ENCODE data around the gene CTF1. TPM values are rescaled to one million over a fixed set of nuclear protein-coding genes. Genes with fewer than 3 reads are reported as not detected.
A peak's percentile ranks its signal among the peaks of the same experiment; 100 is the strongest.
"Not testable (repeated sequence)": the region's sequence is repeated elsewhere in the genome, so short reads cannot be mapped to it uniquely, and the experiment has no call there.

CTF1 gene
- total RNA-seq, 2 experiments from 2014 or later: 0.18 TPM

GRCh38 chr16:30934827-30935557 is 38.6 kb downstream of the CTF1 start:
- Mint-ChIP-seq H3K27ac (peak overlapping the region; percentile 29), H3K36me3 (ENCODE audit: low read depth) (peaks cover 18% of the 10 kb centered on the region), H3K4me1 (peaks cover 12% of the 10 kb centered on the region), H3K27me3 (no peaks in the 10 kb centered on the region), H3K4me3 (no peak overlapping the region), H3K9me3 (ENCODE audit: low read depth) (no peaks in the 10 kb centered on the region)
- intact Hi-C loops (cut with DNase I, micrococcal nuclease): no loop called here
- POLR2A ChIA-PET: interaction anchor here (0.6 kb wide), 1 partner anchor 29 kb away, joined by 3 read pairs; no protein-coding TSS in a partner anchor
- ATAC-seq: peak; percentile 83
- CTCF ChIA-PET: interaction anchor here (0.6 to 3.1 kb wide), 12 partner anchors 8 to 222 kb away, joined by 3 to 11 read pairs (median 3); partner anchors contain the start of gene HSD3B7
- peak; percentile 76 for DNase-seq

GRCh38 chr16:30937692-30938091 is 41.3 kb downstream of the CTF1 start:
- Mint-ChIP-seq H3K9me3 (ENCODE audit: low read depth) (no peaks in the 10 kb centered on the region), H3K4me3 (no peak overlapping the region), H3K27me3 (no peaks in the 10 kb centered on the region), H3K27ac (peak overlapping the region; percentile 33), H3K36me3 (ENCODE audit: low read depth) (peaks cover 10% of the 10 kb centered on the region), H3K4me1 (peaks cover 27% of the 10 kb centered on the region)
- intact Hi-C loops (cut with DNase I, micrococcal nuclease): no loop called here
- no peak for ATAC-seq
- no peak for DNase-seq
- ChIA-PET POLR2A (no interaction called here), CTCF (interaction anchor here (0.6 to 3.1 kb wide), 3 partner anchors 12 to 36 kb away, joined by 3 to 11 read pairs (median 5); no protein-coding TSS in a partner anchor)

- POLR2A ChIA-PET; DNase-seq; intact Hi-C loops (cut with DNase I, micrococcal nuclease); H3K4me3 Mint-ChIP-seq; ATAC-seq; H3K27ac Mint-ChIP-seq; H3K9me3 Mint-ChIP-seq (ENCODE audit: low read depth); H3K27me3 Mint-ChIP-seq: not testable (repeated sequence)
- CTCF ChIA-PET: interaction anchor here (0.6 to 0.7 kb wide), 2 partner anchors 140 to 221 kb away, joined by 3 read pairs; no protein-coding TSS in a partner anchor
- H3K4me1 Mint-ChIP-seq: peaks cover 28% of the 10 kb centered on the region
- H3K36me3 Mint-ChIP-seq (ENCODE audit: low read depth): peaks cover 20% of the 10 kb centered on the region
Observed at GRCh38 chr16:30939571-30939970, 43.2 kb downstream of the CTF1 start.

- peak overlapping the region; percentile 78 for H3K27ac Mint-ChIP-seq
- POLR2A ChIA-PET: interaction anchor here (0.6 to 0.9 kb wide), 2 partner anchors 201 to 210 kb away, joined by 3 read pairs; no protein-coding TSS in a partner anchor
- DNase-seq: peak; percentile 83
- intact Hi-C loops (cut with DNase I, micrococcal nuclease): loop anchor here (1.0 to 2.0 kb wide), 2 partner anchors 19 to 98 kb away; partner anchors contain the start of gene FBXL19 (in 1 of the 2)
- H3K27me3 Mint-ChIP-seq: no peaks in the 10 kb centered on the region
- peak; percentile 94 for ATAC-seq
- H3K9me3 Mint-ChIP-seq (ENCODE audit: low read depth): no peaks in the 10 kb centered on the region
- H3K4me1 Mint-ChIP-seq: peaks cover 19% of the 10 kb centered on the region
- H3K4me3 Mint-ChIP-seq: peak overlapping the region; percentile 35
- CTCF ChIA-PET: interaction anchor here (0.5 to 3.5 kb wide), 27 partner anchors 8 to 927 kb away, joined by 3 to 34 read pairs (median 3); partner anchors contain the start of gene SETD1A
- peaks cover 18% of the 10 kb centered on the region for H3K36me3 Mint-ChIP-seq (ENCODE audit: low read depth)
Observed at GRCh38 chr16:30941600-30942425, 45.4 kb downstream of the CTF1 start.

GRCh38 chr16:30942426-30942806 is 46.0 kb downstream of the CTF1 start:
- intact Hi-C loops (cut with DNase I, micrococcal nuclease): loop anchor here (1.0 to 2.0 kb wide), 2 partner anchors 20 to 98 kb away; partner anchors contain the start of gene FBXL19 (in 1 of the 2)
- Mint-ChIP-seq H3K4me3 (peak overlapping the region; percentile 35), H3K4me1 (peaks cover 17% of the 10 kb centered on the region), H3K27me3 (no peaks in the 10 kb centered on the region), H3K27ac (peak overlapping the region; percentile 72), H3K9me3 (ENCODE audit: low read depth) (no peaks in the 10 kb centered on the region), H3K36me3 (ENCODE audit: low read depth) (peaks cover 15% of the 10 kb centered on the region)
- ChIA-PET POLR2A (interaction anchor here (0.6 to 0.9 kb wide), 2 partner anchors 200 to 211 kb away, joined by 3 read pairs; no protein-coding TSS in a partner anchor), CTCF (interaction anchor here (0.5 to 3.5 kb wide), 21 partner anchors 8 to 435 kb away, joined by 3 to 34 read pairs (median 4); partner anchors contain the start of gene SETD1A)
- DNase-seq (no peak), ATAC-seq (peak; percentile 66)

- no peaks in the 10 kb centered on the region for H3K27me3 Mint-ChIP-seq
- no peak overlapping the region for H3K27ac Mint-ChIP-seq
- DNase-seq (no peak), ATAC-seq (no peak)
- H3K36me3 Mint-ChIP-seq (ENCODE audit: low read depth): peaks cover 15% of the 10 kb centered on the region
- ChIA-PET CTCF (interaction anchor here (0.6 to 1.6 kb wide), 8 partner anchors 9 to 152 kb away, joined by 3 to 8 read pairs (median 3); no protein-coding TSS in a partner anchor), POLR2A (no interaction called here)
- H3K4me1 Mint-ChIP-seq: peaks cover 20% of the 10 kb centered on the region
- no peaks in the 10 kb centered on the region for H3K9me3 Mint-ChIP-seq (ENCODE audit: low read depth)
- no peak overlapping the region for H3K4me3 Mint-ChIP-seq
- intact Hi-C loops (cut with DNase I, micrococcal nuclease): no loop called here
Observed at GRCh38 chr16:30944352-30944751, 47.9 kb downstream of the CTF1 start.

- Mint-ChIP-seq H3K4me1 (peaks cover 25% of the 10 kb centered on the region), H3K9me3 (ENCODE audit: low read depth) (no peaks in the 10 kb centered on the region), H3K27me3 (no peaks in the 10 kb centered on the region), H3K27ac (no peak overlapping the region), H3K36me3 (ENCODE audit: low read depth) (peaks cover 15% of the 10 kb centered on the region), H3K4me3 (no peak overlapping the region)
- intact Hi-C loops (cut with DNase I, micrococcal nuclease): no loop called here
- no peak for DNase-seq
- CTCF ChIA-PET: interaction anchor here (0.6 to 1.2 kb wide), 2 partner anchors 18 to 20 kb away, joined by 3 read pairs; no protein-coding TSS in a partner anchor
- POLR2A ChIA-PET: interaction anchor here (0.6 kb wide), 1 partner anchor 235 kb away, joined by 5 read pairs; no protein-coding TSS in a partner anchor
- ATAC-seq: no peak
Observed at GRCh38 chr16:30946671-30947540, 50.5 kb downstream of the CTF1 start.

- DNase-seq (no peak), ATAC-seq (no peak)
- Mint-ChIP-seq H3K27ac (no peak overlapping the region), H3K9me3 (ENCODE audit: low read depth) (no peaks in the 10 kb centered on the region), H3K27me3 (no peaks in the 10 kb centered on the region), H3K4me1 (peaks cover 19% of the 10 kb centered on the region), H3K4me3 (no peak overlapping the region), H3K36me3 (ENCODE audit: low read depth) (peaks cover 15% of the 10 kb centered on the region)
- ChIA-PET CTCF (interaction anchor here (1.2 kb wide), 1 partner anchor 21 kb away, joined by 3 read pairs; no protein-coding TSS in a partner anchor), POLR2A (interaction anchor here (0.6 kb wide), 2 partner anchors 171 to 235 kb away, joined by 3 to 5 read pairs; no protein-coding TSS in a partner anchor)
- intact Hi-C loops (cut with DNase I, micrococcal nuclease): no loop called here
Observed at GRCh38 chr16:30947541-30947858, 51.1 kb downstream of the CTF1 start.

GRCh38 chr16:30947859-30948666 is 51.6 kb downstream of the CTF1 start:
- Mint-ChIP-seq H3K4me1 (peaks cover 14% of the 10 kb centered on the region), H3K27ac (no peak overlapping the region), H3K27me3 (no peaks in the 10 kb centered on the region), H3K4me3 (peak overlapping the region; percentile 81), H3K36me3 (ENCODE audit: low read depth) (peaks cover 13% of the 10 kb centered on the region), H3K9me3 (ENCODE audit: low read depth) (no peaks in the 10 kb centered on the region)
- no peak for ATAC-seq
- ChIA-PET POLR2A (interaction anchor here (0.6 kb wide), 1 partner anchor 170 kb away, joined by 3 read pairs; no protein-coding TSS in a partner anchor), CTCF (interaction anchor here (1.2 kb wide), 1 partner anchor 21 kb away, joined by 3 read pairs; no protein-coding TSS in a partner anchor)
- intact Hi-C loops (cut with DNase I, micrococcal nuclease): no loop called here
- DNase-seq: peak; percentile 30
